Myocyte (in vitro differentiated cells): ENCODE results near the gene CNIH1. TPM values are rescaled to one million over a fixed set of nuclear protein-coding genes. Genes with fewer than 3 reads are reported as not detected.

ENCODE experiments used
- DNase-seq: peaks from one replicate; pipeline ENCODE4 v3.0.0-alpha.2; 2012; ENCODE audit warnings: low read depth
- polyA plus RNA-seq: library from polyadenylated mRNA; unstranded; fragments of >200 nt; gene quantifications from one replicate; pipeline ENCODE4 v1.2.1, GENCODE V29; 2012; ENCODE audit warnings: missing spikeins
- total RNA-seq: library from RNA; depleted of rRNA; stranded (reverse); fragments of >200 nt; gene quantifications from 2 replicates; pipeline ENCODE4 v1.2.3, GENCODE V29; 2014

CNIH1 gene
- total RNA-seq = 162 and 280 TPM in 2 replicates
- 130 TPM for polyA plus RNA-seq

- peak; percentile 93 for DNase-seq
Observed at GRCh38 chr14:54440873-54441868, at the start of gene CNIH1. CNIH1 (minus strand) TSS chr14:54441374; CDS start chr14:54441327, 47 bp downstream.

DNA sequence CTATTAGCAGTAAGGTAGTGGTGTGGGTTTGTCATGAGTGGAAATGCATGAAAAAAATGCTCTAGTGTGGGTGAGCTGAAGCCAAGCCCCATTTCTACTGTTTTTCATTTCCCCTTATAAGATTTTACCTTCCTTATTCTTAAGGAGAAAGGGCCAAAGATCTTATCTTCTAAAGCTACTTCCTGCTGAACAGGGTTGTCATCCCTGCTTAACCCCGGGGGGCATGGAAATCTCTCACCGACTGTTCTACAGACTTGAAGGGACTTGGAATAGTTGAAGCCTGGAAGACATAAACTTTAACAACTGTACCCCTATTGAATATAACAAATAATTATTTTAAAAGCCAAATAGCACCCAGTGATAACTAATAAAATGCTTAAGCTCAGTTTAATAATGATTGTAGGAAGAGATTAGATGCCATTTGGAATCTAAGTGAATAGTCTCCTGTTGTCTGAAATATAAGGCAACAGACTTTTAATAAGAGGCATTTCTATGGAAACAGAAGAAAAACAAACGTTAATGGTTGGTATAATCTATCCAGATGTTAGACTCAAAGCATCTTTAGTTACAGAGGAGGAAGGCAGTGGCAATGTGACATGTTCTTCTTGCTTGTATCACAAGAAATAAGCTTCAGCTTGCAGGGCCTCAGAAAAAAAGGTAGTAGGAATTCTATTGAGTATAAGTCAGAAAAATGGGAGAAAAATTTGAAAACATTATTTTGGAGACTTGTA lies 49.4 kb upstream of the CNIH1 start:
- DNase-seq = no peak

DNA sequence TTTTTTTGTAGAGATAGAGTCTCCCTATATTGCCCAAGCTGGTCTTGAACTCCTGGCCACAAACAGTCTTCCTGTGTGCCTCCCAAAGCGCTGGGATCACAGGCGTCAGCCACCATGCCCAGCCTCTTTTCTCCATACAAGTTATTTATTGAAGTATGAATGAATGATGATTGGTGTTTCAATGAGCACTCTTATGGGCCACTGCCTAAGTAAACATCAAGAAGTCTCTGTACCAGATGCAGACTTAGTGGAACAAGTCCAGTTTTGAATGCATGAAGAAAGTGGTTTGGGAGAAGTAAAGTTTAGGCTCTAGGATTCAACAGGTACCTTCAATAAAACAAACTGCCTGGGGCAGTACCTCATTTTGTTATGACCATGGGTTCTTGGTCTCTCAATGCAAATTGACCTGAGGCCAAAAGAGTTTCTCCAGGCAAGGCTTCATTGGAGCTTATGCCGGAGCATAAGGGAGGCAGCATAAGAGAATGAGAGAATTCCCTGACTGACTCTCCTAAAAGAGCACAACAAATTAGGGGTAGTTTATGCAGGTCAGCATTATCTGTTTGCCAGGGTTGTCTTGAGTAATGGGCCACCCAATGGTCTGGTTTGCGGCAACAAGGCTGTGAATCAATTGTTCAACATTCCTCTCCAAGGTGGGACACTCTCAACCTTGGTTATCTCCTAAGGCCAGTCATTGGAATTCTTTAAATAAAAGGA lies 48.7 kb upstream of the CNIH1 start:
- no peak for DNase-seq

DNA sequence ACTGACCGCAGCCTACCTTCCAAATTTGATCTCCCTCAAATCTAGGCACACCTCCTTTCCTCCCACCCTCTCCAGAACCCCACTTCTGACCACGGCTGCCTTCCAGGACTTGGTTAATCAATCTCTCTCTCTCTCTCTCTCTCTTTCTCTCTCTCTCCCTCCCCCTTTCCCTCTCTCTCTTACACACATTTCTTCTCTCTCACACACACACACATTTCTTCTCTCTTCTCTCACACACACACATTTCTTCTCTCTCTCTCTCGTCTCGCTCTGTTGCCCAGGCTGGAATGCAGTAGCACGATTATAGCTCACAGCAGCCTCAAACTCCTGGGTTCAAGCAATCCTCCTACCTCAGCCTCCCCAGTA lies 48.1 kb upstream of the CNIH1 start:
- DNase-seq = no peak

GRCh38 chr14:54488646-54489317 lies 47.6 kb upstream of the CNIH1 start, which contains the start of gene GMFB:
GMFB (minus strand) TSS chr14:54488980; CDS start chr14:54488927, 53 bp downstream.
- peak; percentile 94 for DNase-seq

DNA sequence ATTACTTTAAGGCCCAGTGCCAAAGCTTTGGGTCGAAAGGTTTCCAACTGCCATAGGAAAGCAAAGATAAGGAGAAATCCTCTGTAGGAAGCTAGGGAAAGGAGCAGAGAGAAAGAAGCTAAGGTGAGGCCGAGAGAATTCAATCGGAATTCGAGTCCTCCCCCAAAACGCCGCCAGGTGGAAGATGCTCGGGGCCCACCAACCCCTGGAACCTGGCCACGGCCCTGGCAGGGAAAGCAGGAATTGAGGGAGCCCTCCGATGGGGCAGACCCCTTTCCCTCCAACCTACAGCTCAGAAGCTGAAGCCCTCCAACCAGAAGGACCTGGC lies 47.1 kb upstream of the CNIH1 start:
- no peak for DNase-seq

DNA sequence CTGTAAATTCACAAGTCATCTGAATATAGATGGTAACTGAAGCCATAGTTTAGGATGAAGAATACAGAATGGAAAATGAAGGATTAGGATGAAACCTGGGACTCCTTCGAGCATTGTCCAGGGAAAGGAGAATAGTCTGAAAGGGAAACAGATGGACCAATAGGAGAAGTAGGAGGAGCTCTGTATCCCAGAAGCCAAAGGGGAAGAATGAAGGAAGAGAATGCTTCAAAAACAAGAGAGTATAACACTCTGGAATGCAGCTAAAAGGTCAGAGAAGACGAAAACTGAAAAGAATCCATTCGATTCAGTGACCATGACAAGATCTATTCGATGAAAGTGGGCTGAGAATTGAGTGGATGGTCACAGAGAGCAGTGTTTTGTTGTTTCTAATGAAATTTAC lies 46.6 kb upstream of the CNIH1 start:
- peak; percentile 41 for DNase-seq

GRCh38 chr14:54486685-54487084 lies 45.5 kb upstream of the CNIH1 start:
- no peak for DNase-seq

- no peak for DNase-seq
Observed at GRCh38 chr14:54483846-54484245, 42.7 kb upstream of the CNIH1 start.

GRCh38 chr14:54483073-54483745 lies 42.0 kb upstream of the CNIH1 start:
- no peak for DNase-seq

GRCh38 chr14:54481695-54482094 lies 40.5 kb upstream of the CNIH1 start:
- DNase-seq = no peak

GRCh38 chr14:54480830-54481562 lies 39.8 kb upstream of the CNIH1 start:
- DNase-seq = no peak

DNA sequence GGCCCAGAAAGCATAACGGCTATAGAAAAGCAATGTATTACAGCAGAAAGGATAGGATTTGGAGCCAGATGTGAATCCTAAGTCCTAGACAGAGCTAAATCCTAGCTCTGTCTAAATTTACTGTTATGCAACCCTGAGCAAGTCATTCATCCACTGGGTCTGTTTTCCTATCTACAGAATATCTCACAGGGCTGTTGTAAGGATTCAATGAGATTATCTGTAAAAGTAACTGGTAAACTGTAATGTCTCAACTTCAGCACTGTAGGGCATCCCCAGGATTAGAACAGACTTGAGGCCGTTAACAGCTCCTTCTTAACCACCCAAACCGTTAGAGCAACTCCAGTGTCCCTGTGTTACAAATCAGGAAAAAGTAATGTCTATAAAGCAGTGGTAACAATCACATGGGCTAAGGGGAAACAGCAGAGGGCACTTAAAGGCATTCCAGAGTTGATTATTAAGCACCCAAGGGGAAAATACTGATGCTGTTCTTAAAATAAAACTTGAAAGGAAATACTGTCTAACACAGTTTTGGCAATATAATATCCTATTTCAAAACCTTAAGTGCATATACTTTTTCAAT lies 37.6 kb upstream of the CNIH1 start:
- no peak for DNase-seq

GRCh38 chr14:54475911-54476310 lies 34.7 kb upstream of the CNIH1 start:
- DNase-seq = no peak

GRCh38 chr14:54475187-54475899 lies 34.2 kb upstream of the CNIH1 start:
- DNase-seq = no peak

DNA sequence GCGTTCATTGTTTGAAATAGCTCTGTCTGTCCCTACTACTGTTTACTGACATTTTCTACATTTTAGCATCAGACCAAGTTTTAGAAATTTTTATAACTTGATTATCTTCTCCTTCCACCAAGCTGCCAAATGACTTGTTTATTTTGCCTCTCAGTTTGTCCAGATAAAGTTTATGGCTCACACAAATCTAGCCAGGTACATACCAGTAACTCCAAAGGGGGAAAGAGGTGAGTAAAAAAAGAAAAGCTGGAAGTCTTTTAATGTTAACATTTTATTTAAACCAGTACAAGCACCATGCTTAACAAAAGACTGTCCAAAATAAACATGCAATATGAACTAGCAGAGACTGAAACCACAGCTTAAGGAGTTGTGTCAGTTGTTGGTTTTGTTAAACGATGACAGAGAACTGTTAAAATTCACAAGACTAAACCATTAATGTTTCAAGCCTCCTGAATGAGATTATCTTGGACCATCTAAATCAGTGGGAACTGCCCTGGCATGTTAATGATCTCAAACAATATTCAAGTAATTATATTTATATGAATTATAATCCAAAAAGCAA lies 33.1 kb upstream of the CNIH1 start:
- peak; percentile 38 for DNase-seq

DNA sequence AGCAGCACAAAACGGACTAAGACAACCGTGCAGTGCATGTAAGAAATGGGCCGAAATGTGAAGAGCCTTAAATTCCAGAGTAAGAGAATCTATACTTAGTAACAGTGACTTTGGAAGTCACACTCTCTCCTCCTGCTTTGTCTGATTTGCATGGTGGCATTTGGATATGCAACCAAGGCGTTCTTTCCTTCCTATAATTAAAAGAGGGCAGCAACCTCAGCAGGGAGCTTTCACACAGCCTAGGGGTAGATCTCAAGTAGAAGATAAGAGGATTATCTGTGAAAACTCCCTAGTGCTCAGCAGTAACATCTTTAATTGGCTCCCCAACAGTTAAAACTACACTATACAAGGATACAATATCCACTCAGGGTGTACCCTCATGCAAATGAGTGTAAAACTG lies 31.1 kb upstream of the CNIH1 start:
- no peak for DNase-seq

DNA sequence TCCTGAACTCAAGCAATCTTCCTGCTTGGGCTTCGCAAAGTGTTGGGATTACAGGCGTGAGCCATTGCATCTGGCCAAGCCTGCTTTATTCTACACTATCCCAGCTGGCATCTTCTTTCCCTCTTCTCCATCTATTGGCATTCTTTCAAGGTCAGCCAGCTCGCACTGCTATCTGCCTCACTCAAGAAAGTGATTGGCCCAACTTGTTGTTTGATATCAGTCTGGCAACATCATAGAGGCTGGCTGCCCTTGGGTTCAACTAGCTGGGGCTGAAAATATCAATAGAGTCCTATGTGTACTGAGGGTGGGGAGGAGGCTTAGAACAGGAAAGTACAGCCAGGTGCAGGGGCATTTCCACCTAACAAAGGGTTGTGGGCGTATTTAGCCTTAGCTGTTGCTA lies 30.5 kb upstream of the CNIH1 start:
- DNase-seq = no peak
